OCI-LY7 (cell line): ENCODE results near the gene PDZD2. TPM values are rescaled to one million over a fixed set of nuclear protein-coding genes. Genes with fewer than 3 reads are reported as not detected.

Experiments
- BruUV-seq: library from RNA; stranded (reverse); fragments of 400-500 nt; replicated peaks from 2 replicates; lab custom pipeline; 2021; lab: Mats Ljungman, UMichigan
- CTCF ChIA-PET: fragments of 300-600 bp; sonication (Branson Sonifier 250); formaldehyde crosslinking; loops from one replicate; lab custom pipeline; 2022; ENCODE audit warnings: antibody characterized with exemption; ENCODE audit not compliant: unreplicated experiment; lab: Charles Lee
- POLR2A ChIA-PET: fragments of 300-600 bp; sonication (Branson Sonifier 250); formaldehyde crosslinking; loops from one replicate; lab custom pipeline; 2022; ENCODE audit warnings: antibody characterized with exemption; lab: Charles Lee
- DNase-seq: peaks from one replicate; pipeline ENCODE4 v3.0.0-alpha.2; 2015; ENCODE audit warnings: low spot score
- H2AFZ ChIP-seq: fragments of 200-600 bp; sonication (generic), shearing (Covaris generic); 2 replicates; pipeline ENCODE4 v1.6.1; 2014; ENCODE audit warnings: mild to moderate bottlenecking, antibody characterized with exemption, low read length, moderate library complexity
- H3K27ac ChIP-seq: fragments of 200-600 bp; sonication (generic); 2 replicates; pipeline ENCODE4 v1.5.1; 2014; ENCODE audit warnings: mixed run types, low read depth, mild to moderate bottlenecking, moderate library complexity, low read length, inconsistent platforms; ENCODE audit not compliant: poor library complexity, severe bottlenecking
- H3K36me3 ChIP-seq: fragments of 200-600 bp; sonication (generic); 2 replicates; pipeline ENCODE4 v1.6.1; 2014; ENCODE audit warnings: mild to moderate bottlenecking, antibody characterized with exemption, low read length, moderate library complexity, mixed read lengths; ENCODE audit not compliant: insufficient read depth
- H3K4me1 ChIP-seq: fragments of 200-600 bp; sonication (generic); 2 replicates; pipeline ENCODE4 v1.5.1; 2014; ENCODE audit warnings: mild to moderate bottlenecking, low read length; ENCODE audit not compliant: insufficient read depth, poor library complexity, severe bottlenecking
- H3K4me2 ChIP-seq: fragments of 200-600 bp; sonication (generic); 2 replicates; pipeline ENCODE4 v1.6.1; 2014; ENCODE audit warnings: mild to moderate bottlenecking, low read length
- H3K4me3 ChIP-seq: fragments of 200-600 bp; sonication (generic); 2 replicates; pipeline ENCODE4 v1.5.1; 2014; ENCODE audit warnings: mild to moderate bottlenecking, low read depth, low read length; ENCODE audit not compliant: poor library complexity, severe bottlenecking
- H3K79me2 ChIP-seq: fragments of 200-600 bp; sonication (generic); 2 replicates; pipeline ENCODE4 v1.6.1; 2016; ENCODE audit warnings: low read depth, mild to moderate bottlenecking, low read length, moderate library complexity, mixed read lengths; ENCODE audit not compliant: insufficient read depth
- H3K9me2 ChIP-seq: fragments of 200-600 bp; sonication (generic); 2 replicates; pipeline ENCODE4 v1.6.1; 2016; ENCODE audit warnings: mild to moderate bottlenecking, low read length, mixed read lengths; ENCODE audit not compliant: insufficient read depth
- H3K9me3 ChIP-seq: fragments of 200-600 bp; sonication (generic); 2 replicates; pipeline ENCODE4 v1.6.1; 2014; ENCODE audit warnings: mild to moderate bottlenecking, mixed run types, low read length, mixed read lengths
- H4K20me1 ChIP-seq: fragments of 200-600 bp; sonication (generic); 2 replicates; pipeline ENCODE4 v1.6.1; 2014; ENCODE audit warnings: mild to moderate bottlenecking, antibody characterized with exemption, low read length, moderate library complexity, mixed read lengths; ENCODE audit not compliant: insufficient read depth
- CTCF ChIP-seq: fragments of 200-600 bp; sonication (generic); conservative IDR thresholded peaks from 2 replicates; pipeline ENCODE4 v1.5.1; 2014; ENCODE audit warnings: mild to moderate bottlenecking, antibody characterized with exemption, low read length, moderate library complexity, mixed read lengths
- EZH2phosphoT487 ChIP-seq: fragments of 200-600 bp; sonication (generic); IDR thresholded peaks from 2 replicates; pipeline ENCODE4 v1.6.1; 2018; ENCODE audit warnings: low read depth, borderline replicate concordance, mild to moderate bottlenecking, mixed run types, antibody characterized with exemption, low read length, moderate library complexity, mixed read lengths
- intact Hi-C: fragments of 100-400 bp; cut with micrococcal nuclease; formaldehyde crosslinking; loops from one replicate; pipeline ENCODE4 v1.10.0; 2022; ENCODE audit not compliant: unreplicated experiment
- total RNA-seq, 2 experiments: library from RNA; depleted of rRNA in 1 of 2; stranded (reverse); fragments of >200 nt in 1 of 2; shearing (Covaris generic) in 1 of 2; gene quantifications; 2 replicates each; pipeline ENCODE4 v1.2.3, GENCODE V29; 2014 to 2022

PDZD2 gene
- total RNA-seq, 2 experiments from 2014 or later = 8.6 to 10.6 TPM

GRCh38 chr5:31656806-31657205 is 17.9 kb downstream of the PDZD2 start:
- Histone ChIP-seq H3K27ac (no peak overlapping the region), H3K4me2 (no peak overlapping the region), H2AFZ (no peak overlapping the region), H3K4me1 (no peaks in the 10 kb centered on the region), H3K4me3 (no peak overlapping the region), H3K79me2 (no peaks in the 10 kb centered on the region), H4K20me1 (no peaks in the 10 kb centered on the region), H3K9me2 (no peaks in the 10 kb centered on the region), H3K9me3 (no peaks in the 10 kb centered on the region), H3K36me3 (no peaks in the 10 kb centered on the region)
- DNase-seq = no peak
- ChIA-PET POLR2A (interaction anchor here (0.5 kb wide), 1 partner anchor 685 kb away, joined by 3 read pairs; no protein-coding TSS in a partner anchor), CTCF (no interaction called here)
- no TSS peak for BruUV-seq
- intact Hi-C loops = no loop called here
- TF ChIP-seq EZH2phosphoT487 = no peak
- TF ChIP-seq CTCF = no peak

DNA sequence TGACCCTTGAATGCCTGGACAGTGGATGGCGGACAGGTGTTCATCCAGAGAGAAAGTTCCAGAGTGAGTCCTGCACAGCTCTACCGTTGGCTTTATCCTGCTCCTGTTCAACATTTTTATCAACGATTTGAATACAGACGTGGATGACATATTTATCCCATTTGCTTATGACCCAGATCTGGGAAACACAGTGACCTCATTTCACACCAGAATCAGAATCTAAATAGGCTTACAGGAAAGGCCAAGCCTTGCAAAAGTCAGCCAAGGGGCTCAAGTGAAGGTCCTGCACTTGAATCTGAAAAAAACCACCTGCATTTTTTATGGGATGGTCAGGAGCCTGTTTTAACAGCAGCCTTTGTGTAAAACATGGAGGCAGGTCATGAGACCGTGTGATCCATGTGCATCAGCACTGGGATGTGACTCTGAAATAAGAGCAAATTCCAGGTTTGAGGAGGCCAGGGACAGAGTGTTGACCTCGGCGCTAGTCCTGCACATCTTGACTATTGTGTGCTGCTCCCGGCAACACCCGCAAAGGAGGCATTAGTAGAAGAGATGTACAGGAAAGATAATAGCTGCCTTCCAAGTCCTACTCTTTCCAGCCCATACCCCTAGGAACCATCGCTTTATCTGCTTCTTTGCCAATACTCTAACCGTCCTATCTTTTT is 18.5 kb downstream of the PDZD2 start:
- Histone ChIP-seq H3K4me3 (no peak overlapping the region), H2AFZ (no peak overlapping the region), H3K36me3 (no peaks in the 10 kb centered on the region), H4K20me1 (no peaks in the 10 kb centered on the region), H3K4me1 (no peaks in the 10 kb centered on the region), H3K9me3 (no peaks in the 10 kb centered on the region), H3K9me2 (no peaks in the 10 kb centered on the region), H3K4me2 (no peak overlapping the region), H3K27ac (no peak overlapping the region), H3K79me2 (no peaks in the 10 kb centered on the region)
- ChIA-PET CTCF (no interaction called here), POLR2A (interaction anchor here (0.6 kb wide), 2 partner anchors 18 to 22 kb away, joined by 3 read pairs; no protein-coding TSS in a partner anchor)
- intact Hi-C loops = no loop called here
- no peak for DNase-seq
- TF ChIP-seq CTCF (no peak), EZH2phosphoT487 (no peak)
- no TSS peak for BruUV-seq

DNA sequence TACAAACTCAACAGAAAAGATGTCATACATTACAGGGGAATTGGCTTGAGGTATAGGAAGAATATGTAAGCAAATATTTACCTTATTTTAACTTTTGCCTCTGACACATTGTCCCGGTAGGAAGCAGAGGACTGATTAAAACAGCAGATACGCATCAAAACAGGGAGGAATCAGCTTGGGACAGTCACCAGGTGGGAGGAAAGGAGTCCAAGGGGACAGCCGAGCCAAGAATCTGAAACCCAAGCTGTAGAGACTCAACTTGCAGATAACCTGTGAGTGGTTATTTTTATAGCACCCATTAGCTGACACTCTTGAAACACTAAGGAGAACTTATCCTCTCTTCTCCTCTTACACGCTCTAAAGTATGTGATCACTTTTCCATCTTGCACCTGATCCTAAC is 22.3 kb downstream of the PDZD2 start:
- Histone ChIP-seq H3K4me1 (no peaks in the 10 kb centered on the region), H2AFZ (no peak overlapping the region), H3K79me2 (no peaks in the 10 kb centered on the region), H3K9me2 (no peaks in the 10 kb centered on the region), H3K9me3 (no peaks in the 10 kb centered on the region), H3K4me3 (no peak overlapping the region), H3K36me3 (no peaks in the 10 kb centered on the region), H3K27ac (no peak overlapping the region), H3K4me2 (no peak overlapping the region), H4K20me1 (no peaks in the 10 kb centered on the region)
- no TSS peak for BruUV-seq
- intact Hi-C loops = no loop called here
- no peak for DNase-seq
- CTCF ChIA-PET = no interaction called here
- TF ChIP-seq CTCF = no peak
- no peak for TF ChIP-seq EZH2phosphoT487
- POLR2A ChIA-PET = interaction anchor here (0.5 kb wide), 1 partner anchor 489 kb away, joined by 3 read pairs; no protein-coding TSS in a partner anchor
